NCI-H2227 treated with DMSO at 0.1 percent for 48 hours (cell line): ENCODE measurements around the gene ESF1.

Experiments
- DNase-seq: peaks from one replicate; lab custom pipeline; 2025; lab: John Stamatoyannopoulos, UW

The ESF1 gene

GRCh38 chr20:13784893-13785715 is at the start of gene ESF1, which contains the start of gene NDUFAF5:
Gene ESF1, minus strand, starts transcription at chr20:13784919. Its CDS starts 1,779 bp downstream, at chr20:13783140.
Gene NDUFAF5, plus strand, starts transcription at chr20:13785028. Its CDS starts 41 bp downstream, at chr20:13785069.
- peak; percentile 97 for DNase-seq

- DNase-seq, result no peak
Observed at GRCh38 chr20:13831476-13831875, 46.8 kb upstream of the ESF1 start.

GRCh38 chr20:13825465-13825864 is 40.7 kb upstream of the ESF1 start:
- no peak for DNase-seq

- DNase-seq, result no peak
Observed at GRCh38 chr20:13824459-13824858, 39.7 kb upstream of the ESF1 start.

- peak; percentile 40 for DNase-seq
Observed at GRCh38 chr20:13822459-13822858, 37.7 kb upstream of the ESF1 start.

- DNase-seq, result no peak
Observed at GRCh38 chr20:13821876-13822275, 37.2 kb upstream of the ESF1 start.

GRCh38 chr20:13819885-13820645 is 35.3 kb upstream of the ESF1 start:
- DNase-seq, result peak; percentile 61

GRCh38 chr20:13817342-13817741 is 32.6 kb upstream of the ESF1 start:
- no peak for DNase-seq

GRCh38 chr20:13816757-13817156 is 32.0 kb upstream of the ESF1 start:
- DNase-seq, result no peak

GRCh38 chr20:13814672-13815071 is 30.0 kb upstream of the ESF1 start:
- DNase-seq, result no peak

GRCh38 chr20:13813910-13814309 is 29.2 kb upstream of the ESF1 start:
- no peak for DNase-seq

- DNase-seq, result no peak
Observed at GRCh38 chr20:13810446-13810845, 25.7 kb upstream of the ESF1 start.

- DNase-seq, result no peak
Observed at GRCh38 chr20:13809855-13810254, 25.1 kb upstream of the ESF1 start.

- no peak for DNase-seq
Observed at GRCh38 chr20:13809373-13809772, 24.7 kb upstream of the ESF1 start.

GRCh38 chr20:13800728-13801134 is 16.0 kb upstream of the ESF1 start:
- no peak for DNase-seq

GRCh38 chr20:13799974-13800373 is 15.3 kb upstream of the ESF1 start:
- DNase-seq, result no peak

GRCh38 chr20:13799040-13799439 is 14.3 kb upstream of the ESF1 start:
- DNase-seq, result no peak

GRCh38 chr20:13794667-13795066 is 9.9 kb upstream of the ESF1 start:
- DNase-seq, result no peak

- no peak for DNase-seq
Observed at GRCh38 chr20:13793001-13793400, 8.3 kb upstream of the ESF1 start.

- DNase-seq, result no peak
Observed at GRCh38 chr20:13791540-13792459, 7.1 kb upstream of the ESF1 start.

- DNase-seq, result no peak
Observed at GRCh38 chr20:13790708-13791107, 6.0 kb upstream of the ESF1 start.
